ENCODE measurements around the gene RNF144A. TPM values are rescaled to one million over a fixed set of nuclear protein-coding genes. Genes with fewer than 3 reads are reported as not detected.

RNF144A gene
- total RNA-seq, 2 experiments from 2014 or later: 21.4 to 22.7 TPM

GRCh38 chr2:7007488-7007845, 90.3 kb downstream of the RNF144A start:
- Mint-ChIP-seq H3K4me3 (no peak overlapping the region), H3K9me3 (no peaks in the 10 kb centered on the region), H3K27ac (no peak overlapping the region), H3K27me3 (no peaks in the 10 kb centered on the region), H3K36me3 (no peaks in the 10 kb centered on the region), H3K4me1 (ENCODE audit: low read depth) (peaks cover 16% of the 10 kb centered on the region)
- ChIA-PET CTCF (no interaction called here), POLR2A (no interaction called here)
- intact Hi-C loops (cut with micrococcal nuclease): no loop called here
- DNase-seq: no peak

DNA sequence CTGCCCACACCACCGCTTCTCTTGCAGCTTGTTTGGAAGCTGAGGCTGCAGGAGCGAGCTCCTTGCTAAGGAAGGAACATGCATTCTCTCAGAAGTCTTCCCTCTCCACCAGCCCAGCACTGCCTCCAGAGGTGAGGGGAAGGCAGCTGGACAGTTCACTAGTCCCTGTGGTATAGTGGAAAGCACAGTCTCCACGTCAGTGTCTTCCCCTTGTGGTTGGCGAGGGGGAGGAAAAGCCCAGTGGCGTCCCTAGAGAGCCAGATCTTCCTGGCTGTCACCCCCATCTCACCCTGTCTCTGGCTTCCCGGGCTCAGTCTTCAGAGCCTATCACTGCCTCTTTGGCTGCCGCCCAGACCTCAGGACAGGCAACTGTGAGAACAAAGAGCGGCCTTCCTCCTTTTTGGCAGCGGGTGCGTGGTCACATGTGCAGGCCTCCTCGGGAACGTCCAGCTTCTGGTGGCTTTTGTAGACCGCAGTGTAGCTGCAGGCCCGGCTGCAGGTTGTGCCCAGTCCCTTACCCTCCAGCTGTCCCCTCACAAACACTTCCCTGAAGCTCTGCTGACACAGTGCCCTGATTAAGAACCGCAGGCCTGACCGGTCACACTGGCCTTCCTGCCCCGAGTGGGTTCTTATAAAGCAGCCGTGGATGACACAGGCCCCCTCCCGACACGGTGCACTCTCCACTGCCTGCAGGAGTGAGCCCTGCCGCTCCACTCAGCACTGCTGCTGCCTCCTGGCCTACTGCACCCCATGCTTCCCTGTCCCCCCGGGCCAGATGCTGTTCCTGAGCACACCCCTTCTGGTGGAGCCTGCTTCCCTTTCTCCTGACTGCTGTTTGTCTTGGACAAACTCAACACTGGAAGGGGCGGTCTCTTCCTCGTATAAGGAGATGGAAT, 90.9 kb downstream of the RNF144A start:
- H3K27me3 Mint-ChIP-seq: no peaks in the 10 kb centered on the region
- peaks cover 20% of the 10 kb centered on the region for H3K4me1 Mint-ChIP-seq (ENCODE audit: low read depth)
- no peak for DNase-seq
- no peak overlapping the region for H3K4me3 Mint-ChIP-seq
- H3K27ac Mint-ChIP-seq: no peak overlapping the region
- CTCF ChIA-PET: no interaction called here
- no peaks in the 10 kb centered on the region for H3K9me3 Mint-ChIP-seq
- intact Hi-C loops (cut with micrococcal nuclease): no loop called here
- POLR2A ChIA-PET: no interaction called here
- H3K36me3 Mint-ChIP-seq: no peaks in the 10 kb centered on the region

GRCh38 chr2:7009207-7009911, 92.1 kb downstream of the RNF144A start:
- no peaks in the 10 kb centered on the region for H3K9me3 Mint-ChIP-seq
- peaks cover 31% of the 10 kb centered on the region for H3K4me1 Mint-ChIP-seq (ENCODE audit: low read depth)
- CTCF ChIA-PET: interaction anchor here (1.1 kb wide), 1 partner anchor 93 kb away, joined by 3 read pairs; no protein-coding TSS in a partner anchor
- H3K4me3 Mint-ChIP-seq: no peak overlapping the region
- H3K27ac Mint-ChIP-seq: no peak overlapping the region
- intact Hi-C loops (cut with micrococcal nuclease): no loop called here
- H3K27me3 Mint-ChIP-seq: no peaks in the 10 kb centered on the region
- DNase-seq: no peak
- H3K36me3 Mint-ChIP-seq: no peaks in the 10 kb centered on the region
- POLR2A ChIA-PET: no interaction called here

GRCh38 chr2:7010391-7011054, 93.3 kb downstream of the RNF144A start:
- no peak overlapping the region for H3K4me3 Mint-ChIP-seq
- intact Hi-C loops (cut with micrococcal nuclease): loop anchor here (5.0 kb wide), 1 partner anchor 93 kb away; the partner anchor contains the start of gene RNF144A
- no peaks in the 10 kb centered on the region for H3K27me3 Mint-ChIP-seq
- POLR2A ChIA-PET: no interaction called here
- no peak overlapping the region for H3K27ac Mint-ChIP-seq
- DNase-seq: no peak
- no peaks in the 10 kb centered on the region for H3K9me3 Mint-ChIP-seq
- H3K4me1 Mint-ChIP-seq (ENCODE audit: low read depth): peaks cover 36% of the 10 kb centered on the region
- H3K36me3 Mint-ChIP-seq: peaks cover 2% of the 10 kb centered on the region
- CTCF ChIA-PET: interaction anchor here (1.1 kb wide), 1 partner anchor 20 kb away, joined by 3 read pairs; no protein-coding TSS in a partner anchor

DNA sequence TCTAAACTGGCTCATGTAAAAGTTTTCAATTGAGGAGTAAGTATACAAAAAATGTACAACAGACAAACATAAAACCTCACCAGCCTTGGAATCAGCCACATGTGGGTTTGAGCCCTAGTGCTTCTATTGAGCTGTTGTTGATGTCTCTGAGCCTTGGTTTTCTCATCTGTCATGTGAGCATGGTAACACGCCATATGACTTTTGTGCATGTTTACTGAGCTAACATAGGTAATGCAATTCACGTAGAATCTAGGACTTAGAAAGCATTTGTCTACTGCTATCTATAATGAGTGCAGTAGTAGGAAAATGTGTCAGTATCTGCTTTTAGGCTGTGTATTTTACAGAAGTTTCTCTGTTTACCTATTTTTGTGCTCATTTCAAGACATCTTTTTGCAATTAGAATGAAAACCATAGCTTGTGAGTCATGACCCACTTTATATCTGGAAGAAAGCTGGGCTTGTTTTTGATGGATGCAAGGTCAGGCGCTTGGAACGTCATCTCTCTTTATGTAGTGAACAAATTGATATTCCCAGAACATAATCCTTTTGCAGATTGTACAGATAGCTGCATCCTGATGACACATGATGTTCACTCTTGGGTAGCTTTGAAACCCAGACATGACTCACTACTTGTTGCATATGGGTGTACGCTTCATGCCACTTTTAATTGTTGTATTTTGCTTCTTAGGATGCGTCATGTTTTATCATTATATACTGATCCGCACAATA, 94.3 kb downstream of the RNF144A start:
- CTCF ChIA-PET: interaction anchor here (1.1 kb wide), 1 partner anchor 19 kb away, joined by 3 read pairs; no protein-coding TSS in a partner anchor
- Mint-ChIP-seq H3K4me3 (no peak overlapping the region), H3K9me3 (no peaks in the 10 kb centered on the region), H3K27me3 (no peaks in the 10 kb centered on the region), H3K27ac (no peak overlapping the region), H3K36me3 (peaks cover 2% of the 10 kb centered on the region), H3K4me1 (ENCODE audit: low read depth) (peaks cover 36% of the 10 kb centered on the region)
- intact Hi-C loops (cut with micrococcal nuclease): loop anchor here (5.0 kb wide), 1 partner anchor 94 kb away; the partner anchor contains the start of gene RNF144A
- no peak for DNase-seq
- POLR2A ChIA-PET: no interaction called here

DNA sequence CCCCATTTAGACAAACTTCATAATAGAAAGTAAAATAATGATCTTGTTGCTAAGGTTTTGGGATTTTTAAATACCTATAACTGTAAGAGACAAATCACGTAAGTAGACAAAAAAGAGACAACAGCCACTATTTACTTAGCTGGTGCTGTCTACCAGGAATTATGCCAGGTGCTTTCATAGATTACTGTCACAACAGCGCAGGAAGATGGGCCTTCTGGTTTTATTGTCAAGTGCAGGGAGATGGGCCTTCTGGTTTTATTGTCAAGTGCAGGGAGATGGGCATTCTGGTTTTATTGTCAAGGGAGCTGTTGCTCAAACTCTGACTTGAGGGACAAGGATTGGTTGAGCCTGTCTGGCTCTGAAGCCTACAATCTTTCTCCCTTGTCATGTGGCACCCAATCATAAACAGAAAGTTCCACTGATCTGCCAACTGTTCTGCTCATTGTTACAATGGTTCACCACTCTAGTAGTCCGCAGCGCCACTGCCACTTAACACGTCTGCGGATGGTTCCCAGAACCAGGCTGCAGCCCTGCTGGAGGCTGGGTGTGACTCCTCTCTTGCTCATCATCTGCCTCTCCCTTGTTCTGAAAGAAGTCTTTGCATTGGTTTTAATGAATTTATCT, 95.0 kb downstream of the RNF144A start:
- H3K4me3 Mint-ChIP-seq: no peak overlapping the region
- no peaks in the 10 kb centered on the region for H3K27me3 Mint-ChIP-seq
- intact Hi-C loops (cut with micrococcal nuclease): loop anchor here (5.0 kb wide), 1 partner anchor 95 kb away; the partner anchor contains the start of gene RNF144A
- H3K4me1 Mint-ChIP-seq (ENCODE audit: low read depth): peaks cover 36% of the 10 kb centered on the region
- peaks cover 2% of the 10 kb centered on the region for H3K36me3 Mint-ChIP-seq
- ChIA-PET CTCF (no interaction called here), POLR2A (no interaction called here)
- H3K27ac Mint-ChIP-seq: no peak overlapping the region
- DNase-seq: no peak
- no peaks in the 10 kb centered on the region for H3K9me3 Mint-ChIP-seq

DNA sequence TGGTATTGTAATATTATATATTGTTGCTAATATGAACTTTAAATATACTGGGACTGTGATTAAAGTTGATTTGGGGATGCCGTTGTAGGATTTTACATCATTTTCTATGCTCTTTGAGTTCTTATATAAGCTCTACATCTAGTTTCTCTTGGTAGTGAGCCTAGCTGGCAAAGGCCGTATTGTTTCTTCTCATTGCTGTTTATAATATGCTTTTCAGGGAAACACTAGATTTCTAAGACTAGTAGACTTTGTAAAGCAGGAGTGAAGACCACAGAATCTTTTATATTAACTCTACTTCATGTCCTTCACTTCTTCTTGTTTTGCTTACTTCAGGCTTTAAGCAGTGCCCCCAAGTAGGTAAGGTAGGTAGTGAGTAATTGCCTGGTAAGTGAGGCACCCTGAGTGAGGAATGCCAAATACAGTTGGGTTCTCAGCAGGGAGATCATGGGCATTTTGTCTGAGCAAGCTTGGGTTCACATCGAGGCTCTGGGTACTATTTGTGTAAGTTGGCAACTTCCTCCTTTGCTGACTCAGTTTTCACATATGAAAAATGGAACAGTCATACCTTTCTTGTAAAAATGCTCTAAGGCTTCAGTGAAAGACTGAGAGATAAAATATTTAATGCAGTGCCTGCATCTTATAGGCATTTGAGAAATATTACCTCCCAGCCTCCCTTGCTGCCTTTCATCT, 96.4 kb downstream of the RNF144A start:
- Mint-ChIP-seq H3K9me3 (no peaks in the 10 kb centered on the region), H3K27ac (no peak overlapping the region), H3K36me3 (peaks cover 2% of the 10 kb centered on the region), H3K4me1 (ENCODE audit: low read depth) (peaks cover 36% of the 10 kb centered on the region), H3K4me3 (no peak overlapping the region), H3K27me3 (no peaks in the 10 kb centered on the region)
- POLR2A ChIA-PET: no interaction called here
- CTCF ChIA-PET: interaction anchor here (0.9 to 3.3 kb wide), 9 partner anchors 12 to 119 kb away, joined by 3 to 22 read pairs (median 4); partner anchors contain the start of gene RNF144A
- intact Hi-C loops (cut with micrococcal nuclease): loop anchor here (1.0 to 5.0 kb wide), 2 partner anchors 96 to 116 kb away; partner anchors contain the start of gene RNF144A
- DNase-seq: peak; percentile 33

DNA sequence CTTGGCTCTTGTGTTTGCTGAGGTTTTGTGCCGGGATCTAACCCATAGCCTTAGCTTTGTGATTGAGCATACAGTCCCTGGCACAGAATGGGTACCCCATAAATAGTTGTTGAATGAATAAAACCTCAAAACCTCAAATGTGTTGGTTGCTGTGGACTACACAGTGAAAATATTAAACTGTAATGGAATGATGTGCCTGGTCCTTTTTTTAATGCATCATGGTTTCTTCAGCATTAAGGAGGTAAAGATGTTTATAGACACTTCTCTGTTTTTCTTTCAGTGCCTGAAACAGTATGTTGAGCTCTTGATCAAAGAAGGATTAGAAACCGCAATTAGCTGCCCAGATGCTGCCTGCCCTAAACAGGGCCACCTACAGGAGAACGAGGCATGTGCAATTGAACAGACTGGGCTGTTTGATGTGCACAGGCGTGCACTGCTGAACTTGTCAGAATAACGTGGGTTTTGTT, 97.0 kb downstream of the RNF144A start:
- CTCF ChIA-PET: interaction anchor here (0.9 to 3.3 kb wide), 9 partner anchors 11 to 120 kb away, joined by 3 to 22 read pairs (median 4); partner anchors contain the start of gene RNF144A
- peak; percentile 29 for DNase-seq
- intact Hi-C loops (cut with micrococcal nuclease): loop anchor here (1.0 to 5.0 kb wide), 2 partner anchors 97 to 117 kb away; partner anchors contain the start of gene RNF144A
- POLR2A ChIA-PET: no interaction called here
- Mint-ChIP-seq H3K4me3 (no peak overlapping the region), H3K9me3 (no peaks in the 10 kb centered on the region), H3K4me1 (ENCODE audit: low read depth) (peaks cover 36% of the 10 kb centered on the region), H3K36me3 (peaks cover 2% of the 10 kb centered on the region), H3K27me3 (no peaks in the 10 kb centered on the region), H3K27ac (no peak overlapping the region)

DNA sequence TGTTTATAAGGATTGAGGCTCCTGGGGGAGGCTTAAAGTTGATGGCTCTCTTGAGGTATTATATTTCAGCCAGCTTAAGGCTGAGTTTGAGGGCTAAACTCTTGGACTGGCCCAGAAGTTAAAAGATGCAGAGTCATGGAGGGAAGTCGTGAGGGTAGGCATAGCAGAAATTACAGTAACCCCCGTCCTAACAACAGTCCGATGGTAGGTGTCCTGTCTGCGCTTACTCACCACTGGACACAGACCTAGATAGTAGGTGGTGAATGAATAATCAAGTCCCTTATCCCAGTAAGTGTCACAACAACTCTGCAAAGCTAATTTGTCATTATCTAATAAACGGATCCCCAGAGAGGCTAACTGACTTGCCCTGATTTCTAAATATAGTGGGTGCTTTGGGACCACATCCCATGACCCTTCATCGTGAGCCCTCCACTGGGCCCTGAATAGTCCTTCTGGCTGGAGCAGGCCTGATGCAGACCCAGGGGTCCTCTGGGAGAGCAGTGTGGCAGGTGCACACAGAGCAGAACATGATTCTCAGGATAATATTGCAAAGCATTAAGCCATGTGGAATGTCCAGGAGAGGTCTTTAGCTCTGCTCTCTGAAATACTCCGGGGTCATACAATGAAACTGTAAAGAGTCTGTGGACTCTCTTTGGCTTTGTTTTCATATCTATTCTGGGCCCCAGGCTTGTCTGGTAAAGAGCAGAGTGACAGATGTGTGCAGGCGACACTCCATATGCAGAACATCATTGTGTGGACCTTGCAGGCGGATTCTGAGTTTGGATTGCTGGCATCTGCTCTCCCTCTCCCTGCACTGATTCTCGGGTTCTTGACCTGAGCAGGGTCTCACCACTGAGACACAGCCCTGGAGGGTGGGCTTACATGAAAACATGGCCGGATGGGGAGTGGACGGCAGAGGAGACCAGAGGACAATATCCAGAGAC, 98.1 kb downstream of the RNF144A start:
- POLR2A ChIA-PET: no interaction called here

DNA sequence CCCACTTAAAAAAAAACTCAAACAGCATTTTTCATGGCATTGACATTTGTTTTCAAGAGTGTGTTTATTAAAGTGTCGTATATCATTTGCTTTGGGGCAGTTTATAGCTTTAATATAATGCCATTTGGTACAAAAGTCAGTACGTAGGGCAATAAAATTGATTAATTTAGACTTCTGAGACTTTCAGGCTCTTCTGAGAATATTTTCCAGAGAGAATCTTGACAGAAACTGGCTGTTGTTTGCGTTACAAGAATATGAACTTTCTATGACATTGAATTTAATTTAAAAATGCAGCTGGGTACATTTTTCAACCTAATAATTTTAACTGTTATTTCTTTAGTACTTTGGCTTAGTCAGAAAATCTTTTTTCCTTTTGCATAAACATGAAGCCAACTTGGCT, 98.9 kb downstream of the RNF144A start:
- intact Hi-C loops (cut with micrococcal nuclease): no loop called here
- DNase-seq: no peak
- POLR2A ChIA-PET: interaction anchor here (0.6 kb wide), 1 partner anchor 102 kb away, joined by 4 read pairs; no protein-coding TSS in a partner anchor
- Mint-ChIP-seq H3K36me3 (peaks cover 11% of the 10 kb centered on the region), H3K27ac (no peak overlapping the region), H3K4me3 (no peak overlapping the region), H3K4me1 (ENCODE audit: low read depth) (peaks cover 34% of the 10 kb centered on the region), H3K9me3 (no peaks in the 10 kb centered on the region), H3K27me3 (no peaks in the 10 kb centered on the region)
- CTCF ChIA-PET: interaction anchor here (1.2 kb wide), 1 partner anchor 28 kb away, joined by 4 read pairs; no protein-coding TSS in a partner anchor

More for the DNA sequence above, 98.1 kb downstream of the RNF144A start:
- H3K27me3 Mint-ChIP-seq: no peaks in the 10 kb centered on the region
- CTCF ChIA-PET: interaction anchor here (0.7 to 3.3 kb wide), 6 partner anchors 21 to 191 kb away, joined by 3 to 22 read pairs (median 6); partner anchors contain the start of gene RNF144A
- H3K9me3 Mint-ChIP-seq: no peaks in the 10 kb centered on the region
- no peak overlapping the region for H3K27ac Mint-ChIP-seq
- no peak for DNase-seq
- peaks cover 36% of the 10 kb centered on the region for H3K4me1 Mint-ChIP-seq (ENCODE audit: low read depth)
- intact Hi-C loops (cut with micrococcal nuclease): no loop called here
- H3K36me3 Mint-ChIP-seq: peaks cover 7% of the 10 kb centered on the region
- H3K4me3 Mint-ChIP-seq: no peak overlapping the region

Data from activated CD4-positive, alpha-beta memory T cell treated with anti-CD3 and anti-CD28 coated beads for 36 hours (primary cell).